Loucy (cell line): ENCODE results near the gene NUDT13.

Experiments
- EZH2phosphoT487 ChIP-seq: fragments of 200-600 bp; IDR thresholded peaks from 2 replicates; pipeline ENCODE4 v1.6.1; 2018; ENCODE audit warnings: antibody characterized with exemption, mild to moderate bottlenecking, moderate library complexity, borderline replicate concordance
- TF ChIP-seq, protein P1 (sequence below): fragments of 200-600 bp; sonication (generic); conservative IDR thresholded peaks from 2 replicates; pipeline ENCODE4 v1.5.1; 2014; ENCODE audit warnings: mild to moderate bottlenecking, antibody characterized with exemption, low read length

- TF ChIP-seq, protein P1, sequence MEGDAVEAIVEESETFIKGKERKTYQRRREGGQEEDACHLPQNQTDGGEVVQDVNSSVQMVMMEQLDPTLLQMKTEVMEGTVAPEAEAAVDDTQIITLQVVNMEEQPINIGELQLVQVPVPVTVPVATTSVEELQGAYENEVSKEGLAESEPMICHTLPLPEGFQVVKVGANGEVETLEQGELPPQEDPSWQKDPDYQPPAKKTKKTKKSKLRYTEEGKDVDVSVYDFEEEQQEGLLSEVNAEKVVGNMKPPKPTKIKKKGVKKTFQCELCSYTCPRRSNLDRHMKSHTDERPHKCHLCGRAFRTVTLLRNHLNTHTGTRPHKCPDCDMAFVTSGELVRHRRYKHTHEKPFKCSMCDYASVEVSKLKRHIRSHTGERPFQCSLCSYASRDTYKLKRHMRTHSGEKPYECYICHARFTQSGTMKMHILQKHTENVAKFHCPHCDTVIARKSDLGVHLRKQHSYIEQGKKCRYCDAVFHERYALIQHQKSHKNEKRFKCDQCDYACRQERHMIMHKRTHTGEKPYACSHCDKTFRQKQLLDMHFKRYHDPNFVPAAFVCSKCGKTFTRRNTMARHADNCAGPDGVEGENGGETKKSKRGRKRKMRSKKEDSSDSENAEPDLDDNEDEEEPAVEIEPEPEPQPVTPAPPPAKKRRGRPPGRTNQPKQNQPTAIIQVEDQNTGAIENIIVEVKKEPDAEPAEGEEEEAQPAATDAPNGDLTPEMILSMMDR, result no peak
- no peak for TF ChIP-seq EZH2phosphoT487
Observed at GRCh38 chr10:73174148-73174925, 64.1 kb downstream of the NUDT13 start.
